HG03460 (cell line): Measurements from ENCODE around the gene SYT8.

Source experiments
- ATAC-seq: cut with Tn5 transposase; IDR thresholded peaks from one replicate; pipeline ENCODE4 v1.9.1; 2021; ENCODE audit not compliant: unreplicated experiment

SYT8 gene

GRCh38 chr11:1817511-1817910, 17.3 kb upstream of the SYT8 start:
- ATAC-seq: no peak

GRCh38 chr11:1819074-1819473, 15.7 kb upstream of the SYT8 start:
- no peak for ATAC-seq

- ATAC-seq: no peak
Observed at GRCh38 chr11:1820463-1821325, 14.1 kb upstream of the SYT8 start.

GRCh38 chr11:1821562-1821961, 13.2 kb upstream of the SYT8 start:
- ATAC-seq: no peak

- no peak for ATAC-seq
Observed at GRCh38 chr11:1822648-1823375, 12.0 kb upstream of the SYT8 start.

- no peak for ATAC-seq
Observed at GRCh38 chr11:1823376-1824220, 11.2 kb upstream of the SYT8 start.

GRCh38 chr11:1824221-1825038, 10.4 kb upstream of the SYT8 start:
- ATAC-seq: no peak

GRCh38 chr11:1825039-1825740, 9.6 kb upstream of the SYT8 start:
- ATAC-seq: no peak

- ATAC-seq: no peak
Observed at GRCh38 chr11:1825785-1826451, 8.9 kb upstream of the SYT8 start.

- no peak for ATAC-seq
Observed at GRCh38 chr11:1826552-1827094, 8.2 kb upstream of the SYT8 start.

- ATAC-seq: no peak
Observed at GRCh38 chr11:1827095-1827813, 7.5 kb upstream of the SYT8 start.

- no peak for ATAC-seq
Observed at GRCh38 chr11:1827931-1828330, 6.9 kb upstream of the SYT8 start.

GRCh38 chr11:1828542-1828941, 6.2 kb upstream of the SYT8 start:
- no peak for ATAC-seq

- ATAC-seq: no peak
Observed at GRCh38 chr11:1829039-1829820, 5.6 kb upstream of the SYT8 start.

GRCh38 chr11:1830004-1830321, 4.8 kb upstream of the SYT8 start:
- ATAC-seq: no peak

GRCh38 chr11:1830322-1831223, 4.2 kb upstream of the SYT8 start:
- no peak for ATAC-seq
